ENCODE data around the gene FAAH2. TPM values are rescaled to one million over a fixed set of nuclear protein-coding genes. Genes with fewer than 3 reads are reported as not detected.

Gene FAAH2, protein sequence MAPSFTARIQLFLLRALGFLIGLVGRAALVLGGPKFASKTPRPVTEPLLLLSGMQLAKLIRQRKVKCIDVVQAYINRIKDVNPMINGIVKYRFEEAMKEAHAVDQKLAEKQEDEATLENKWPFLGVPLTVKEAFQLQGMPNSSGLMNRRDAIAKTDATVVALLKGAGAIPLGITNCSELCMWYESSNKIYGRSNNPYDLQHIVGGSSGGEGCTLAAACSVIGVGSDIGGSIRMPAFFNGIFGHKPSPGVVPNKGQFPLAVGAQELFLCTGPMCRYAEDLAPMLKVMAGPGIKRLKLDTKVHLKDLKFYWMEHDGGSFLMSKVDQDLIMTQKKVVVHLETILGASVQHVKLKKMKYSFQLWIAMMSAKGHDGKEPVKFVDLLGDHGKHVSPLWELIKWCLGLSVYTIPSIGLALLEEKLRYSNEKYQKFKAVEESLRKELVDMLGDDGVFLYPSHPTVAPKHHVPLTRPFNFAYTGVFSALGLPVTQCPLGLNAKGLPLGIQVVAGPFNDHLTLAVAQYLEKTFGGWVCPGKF
- total RNA-seq (ENCODE audit: low replicate concordance) = 0.15 TPM in 1 of 2 replicates, not detected in the other

DNA sequence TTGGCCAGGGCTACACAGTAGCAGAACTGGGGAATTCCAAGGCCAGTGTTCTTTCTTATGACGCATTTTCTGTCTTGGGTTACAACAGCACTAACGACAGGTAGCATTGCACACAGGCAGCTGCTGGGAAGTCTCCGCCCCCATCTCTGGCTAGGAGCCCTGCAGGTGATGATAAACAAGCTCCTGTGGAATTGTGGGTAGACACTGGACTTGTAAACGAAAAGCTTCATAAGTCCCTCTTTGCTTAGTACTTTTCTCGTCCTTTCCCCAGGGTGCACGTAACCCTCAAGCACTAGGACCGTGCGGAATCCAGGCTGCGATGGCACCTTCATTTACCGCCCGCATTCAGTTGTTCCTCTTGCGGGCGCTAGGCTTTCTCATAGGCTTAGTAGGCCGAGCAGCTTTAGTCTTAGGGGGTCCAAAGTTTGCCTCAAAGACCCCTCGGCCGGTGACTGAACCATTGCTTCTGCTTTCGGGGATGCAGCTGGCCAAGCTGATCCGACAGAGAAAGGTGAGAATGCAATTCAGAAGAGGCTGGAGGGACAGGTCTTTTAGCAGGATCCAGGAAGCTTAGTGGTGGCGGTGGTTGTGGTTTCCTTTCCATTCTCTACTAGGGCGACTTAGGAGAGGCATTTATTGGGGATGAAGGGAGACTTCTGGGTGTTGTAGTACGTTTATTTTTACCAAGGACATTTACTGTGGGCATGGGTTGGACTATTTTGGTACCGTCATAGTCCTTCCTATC, at the start of gene FAAH2:
Gene FAAH2 (plus strand): TSS at position 200 of the 745 bp plus-strand sequence. CDS start 120 bp downstream, at position 320.

Other genes starting within 250 kb of the FAAH2 start
- gene SPIN2B, start 165.2 kb upstream of the FAAH2 start, total RNA-seq (ENCODE audit: low replicate concordance) = 8.3 and 10.1 TPM in 2 replicates
- gene SPIN2A, start 149.3 kb upstream of the FAAH2 start, total RNA-seq (ENCODE audit: low replicate concordance) = 0.15 and 2.1 TPM in 2 replicates

All from smooth muscle cell of the coronary artery (primary cell).